Heart right ventricle (tissue), 16 donors: ENCODE results near the gene CARM1. TPM values are rescaled to one million over a fixed set of nuclear protein-coding genes. Genes with fewer than 3 reads are reported as not detected.
"Not testable (repeated sequence)": the region's sequence is repeated elsewhere in the genome, so short reads cannot be mapped to it uniquely, and the experiment has no call there.

ENCODE experiments used
- ATAC-seq, 8 donors: fragments of 200-7000 bp; cut with Tn5 transposase; one replicate each; pipeline ENCODE4 v1.9.1; 2020; ENCODE audit warnings: mild to moderate bottlenecking in 8 of 8, moderate library complexity in 8 of 8, moderate number of reproducible peaks in 1 of 8
- DNase-seq, 2 donors: peaks; one replicate each; pipeline ENCODE4 v3.0.0-alpha.2; 2020
- H3K27ac ChIP-seq, 10 donors: fragments of 200-600 bp; sonication (generic) in 2 of 10; one replicate each; pipeline versions ENCODE4 v1.5.0 to v1.8.0; 2020 to 2022; ENCODE audit warnings: mild to moderate bottlenecking in 3 of 10
- H3K27me3 ChIP-seq, 7 donors: fragments of 200-600 bp; one replicate each; pipeline ENCODE4 v1.8.0; 2021 to 2022; ENCODE audit warnings: mild to moderate bottlenecking in 2 of 7
- H3K36me3 ChIP-seq, 9 donors: fragments of 200-600 bp; sonication (generic) in 1 of 9; one replicate each; pipeline versions ENCODE4 v1.5.0 to v1.8.0; 2020 to 2022; ENCODE audit warnings: mild to moderate bottlenecking in 2 of 9
- H3K4me1 ChIP-seq, 9 donors: fragments of 200-600 bp; sonication (generic) in 1 of 9; one replicate each; pipeline versions ENCODE4 v1.5.0 to v1.8.0; 2020 to 2022; ENCODE audit warnings: mild to moderate bottlenecking in 4 of 9
- H3K4me3 ChIP-seq, 10 donors: fragments of 200-600 bp; sonication (generic) in 2 of 10; one replicate each; pipeline versions ENCODE4 v1.5.0 to v1.8.0; 2020 to 2022; ENCODE audit warnings: mild to moderate bottlenecking in 7 of 10, moderate library complexity in 2 of 10
- H3K9me3 ChIP-seq, 11 donors: fragments of 200-600 bp in 10 of 11; sonication (generic) in 2 of 11; one replicate each; pipeline versions ENCODE4 v1.5.0 to v1.8.0; 2013 to 2022; ENCODE audit warnings: mild to moderate bottlenecking in 2 of 11, control low read depth in 1 of 11, moderate library complexity in 1 of 11
- CTCF ChIP-seq, 9 donors: fragments of 200-600 bp; sonication (generic) in 2 of 9; IDR thresholded peaks; one replicate each; pipeline versions ENCODE4 v1.5.0 to v1.8.0; 2021 to 2022; ENCODE audit warnings: antibody characterized with exemption in 9 of 9, mild to moderate bottlenecking in 5 of 9, moderate library complexity in 1 of 9
- WGBS, 2 donors: extraction: QIAGEN DNeasy Blood & Tissue Kit; methylation state at CpG; one replicate each; pipeline ENCODE4 v1.1.7; 2013; ENCODE audit warnings: inconsistent platforms in 1 of 2; 5-methylcytosine and 5-hydroxymethylcytosine counted together
- intact Hi-C, 10 donors: fragments of 100-400 bp; cut with DNase I; formaldehyde crosslinking; loops; one replicate each; pipeline versions ENCODE4 v1.11.1 to v1.14.2; 2022
- polyA plus RNA-seq, 2 donors: library from polyadenylated mRNA; stranded (reverse); fragments of 200-250 nt; gene quantifications; one replicate each; pipeline ENCODE4 v1.2.3, GENCODE V29; 2013
- total RNA-seq, 10 donors: library from RNA; stranded (reverse); fragmentation: NEBNext Ultra II Directional in 3 of 10; extraction: Animal tissue kit (Norgen Biotek cat#: 25700) in 3 of 10; gene quantifications; one replicate each; pipeline versions ENCODE4 v1.2.1 to v1.2.4, GENCODE V29; 2021 to 2023
- donor health status: Arrhythmogenic right ventricular cardiomyopathy.
- donor health status: ischemic (EF 13 %, LVEDD 7.1; RV severe dilation, severe dysfunction).
- donor health status: healthy with polysubstance abuse.
- donor health status: DM: no; HTN: yes; CAD: no.
- donor health status: DM: no; HTN: no; CAD: no.
- donor health status: ischemic (EF 25% LVEDD 6.9; RV normal size, moderate dysfunction).
- donor health status: ischemic (EF 25% LVEDD 5.7; RV mildly dilated, moderate dysfunction).
- donor health status: healthy.
- donor health status: DM: yes; HTN: yes; CAD: no.
- donor health status: Ischemic cardiomyopathy.
- donor health status: ischemic (EF 35%, LVEDD 5.7; RV mildly dilated, moderate dysfunction).
- donor health status: nonischemic (EF 11% LVEDD 7.7; RV severe dilation, severe dysfunction).
- donor health status: DM: yes; HTN: yes; CAD: no.
- donor health status: PGD.
- donor health status: ischemic (EF 29% LVEDD 5.4; RV normal size, mild dysfunction).
- donor health status: nonischemic (EF 23%, LVEDD 6.1; RV moderate dilation, normal function).

CARM1 gene
- total and polyA plus RNA-seq, 12 donors, result 25.8 to 45.4 (median 27.9) TPM

- DNase-seq, result no peak
- TF ChIP-seq CTCF (IDR thresholded peaks at IDR 0.05), result no peak
- Histone ChIP-seq H3K9me3 (no peaks in the 10 kb centered on the region), H3K36me3 (peaks cover 0 to 4% (median 0%) of the 10 kb centered on the region in 9 donors), H3K4me1 (peaks cover 8 to 70% (median 37%) of the 10 kb centered on the region in 9 donors), H3K27ac (peak overlapping the region in 9 of 10 donors; percentile 52 to 90 (median 80)), H3K4me3 (peak overlapping the region; percentile 55 to 99 (median 70)), H3K27me3 (no peaks in the 10 kb centered on the region)
- ATAC-seq, result no peak
- WGBS, 2 donors, result 16% methylated on average over 16 of the region's 16 CpGs
- intact Hi-C loops, result loop anchor here in 5 of 10 donors (5.0 to 10.0 kb wide), 2 partner anchors 52 to 55 kb away; partner anchors contain the start of genes TIMM29 (in 5 of the 5) and YIPF2 (in 5 of the 5)
Observed at GRCh38 chr19:10872546-10873107, 1.3 kb downstream of the CARM1 start.

GRCh38 chr19:10874024-10874423 is 2.7 kb downstream of the CARM1 start:
- Histone ChIP-seq H3K9me3 (no peaks in the 10 kb centered on the region), H3K27ac (no peak overlapping the region), H3K4me1 (peaks cover 8 to 74% (median 43%) of the 10 kb centered on the region in 9 donors), H3K27me3 (no peaks in the 10 kb centered on the region), H3K36me3 (peaks cover 0 to 4% (median 0%) of the 10 kb centered on the region in 9 donors), H3K4me3 (no peak overlapping the region)
- intact Hi-C loops, result loop anchor here in 5 of 10 donors (5.0 to 10.0 kb wide), 2 partner anchors 51 to 53 kb away; partner anchors contain the start of genes TIMM29 (in 5 of the 5) and YIPF2 (in 5 of the 5)
- ATAC-seq, result no peak
- TF ChIP-seq CTCF (IDR thresholded peaks at IDR 0.05), result no peak
- WGBS, 2 donors, result 91 to 94% methylated on average over 1 of the region's 1 CpG
- no peak for DNase-seq

- Histone ChIP-seq H3K4me1 (peaks cover 8 to 78% (median 56%) of the 10 kb centered on the region in 9 donors), H3K4me3 (no peak overlapping the region), H3K27ac (peak overlapping the region in 9 of 10 donors; percentile 14 to 87 (median 66)), H3K36me3 (peaks cover 0 to 4% (median 0%) of the 10 kb centered on the region in 9 donors), H3K27me3 (no peaks in the 10 kb centered on the region), H3K9me3 (no peaks in the 10 kb centered on the region)
- ATAC-seq, result peak; percentile 29 to 80 (median 60)
- intact Hi-C loops, result loop anchor here in 3 of 10 donors (5.0 to 10.0 kb wide), 2 partner anchors 48 to 51 kb away; partner anchors contain the start of genes TIMM29 (in 3 of the 3) and YIPF2 (in 3 of the 3)
- no peak for TF ChIP-seq CTCF (IDR thresholded peaks at IDR 0.05)
- DNase-seq, result peak; percentile 30 to 35
- 53 to 59% methylated on average over 10 of the region's 10 CpGs for WGBS, 2 donors
Observed at GRCh38 chr19:10876459-10877240, 5.3 kb downstream of the CARM1 start.

GRCh38 chr19:10877608-10878007 is 6.3 kb downstream of the CARM1 start:
- H3K4me3 ChIP-seq, ATAC-seq, DNase-seq, H3K9me3 ChIP-seq, H3K36me3 ChIP-seq, H3K27me3 ChIP-seq: not testable (repeated sequence)
- H3K27ac ChIP-seq, result peak overlapping the region in 5 of 10 donors; percentile 22 to 87 (median 66)
- intact Hi-C loops, result loop anchor here in 3 of 10 donors (5.0 to 10.0 kb wide), 2 partner anchors 47 to 50 kb away; partner anchors contain the start of genes TIMM29 (in 3 of the 3) and YIPF2 (in 3 of the 3)
- peaks cover 8 to 79% (median 59%) of the 10 kb centered on the region in 9 donors for H3K4me1 ChIP-seq
- 94 to 98% methylated on average over 8 to 9 of the region's 9 CpGs for WGBS, 2 donors
